C1 segment of cervical spinal cord (tissue), 14 donors: ENCODE data around the gene BMP6.
A peak's percentile ranks its signal among the peaks of the same experiment; 100 is the strongest.

ENCODE experiments used
- DNase-seq, 14 donors: peaks; one replicate each; lab custom pipeline; 2025; lab: John Stamatoyannopoulos, UW

The BMP6 gene

DNA sequence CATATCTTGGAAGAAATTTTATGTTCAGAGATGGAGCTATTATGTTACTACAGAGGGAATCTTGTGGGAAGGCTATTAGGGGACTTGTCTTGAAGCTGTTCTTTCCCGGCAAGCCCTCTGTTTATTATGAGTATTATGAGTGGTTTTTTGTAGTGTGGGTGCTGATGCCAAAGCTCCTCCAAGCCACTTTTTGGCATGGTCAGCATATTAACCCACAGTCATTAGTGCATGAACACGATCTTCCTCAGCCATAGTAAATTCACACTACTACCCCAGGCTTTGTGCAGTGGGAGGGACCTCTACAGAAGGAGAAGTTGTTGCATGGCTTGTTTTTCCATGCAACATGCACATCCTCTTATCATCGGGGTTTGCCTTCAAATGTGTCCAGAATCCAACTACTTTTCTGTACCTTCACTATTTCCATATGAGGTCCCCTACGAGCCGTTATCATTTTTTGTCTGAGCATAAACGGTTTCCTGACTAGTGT, 6.5 kb upstream of the BMP6 start:
- no peak for DNase-seq

DNA sequence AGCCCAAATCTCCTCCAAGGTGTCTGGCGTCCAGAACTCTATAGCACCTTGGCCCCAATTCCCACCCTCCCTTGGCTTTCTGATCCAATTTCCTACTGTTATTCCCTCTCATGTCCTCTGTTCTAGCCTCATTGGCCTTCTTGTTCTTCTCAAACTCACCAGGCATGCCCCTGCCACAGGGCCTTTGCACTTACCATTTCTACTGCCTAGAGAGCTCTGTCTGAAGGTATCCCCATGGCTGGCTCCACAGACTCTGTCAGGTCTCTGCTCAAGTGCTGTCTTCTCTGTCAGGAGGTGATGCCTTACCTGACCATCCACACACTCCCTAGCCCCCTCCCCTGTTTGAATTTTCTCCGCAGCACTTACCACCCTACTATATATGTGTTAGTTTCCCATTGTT, 5.6 kb upstream of the BMP6 start:
- no peak for DNase-seq

DNA sequence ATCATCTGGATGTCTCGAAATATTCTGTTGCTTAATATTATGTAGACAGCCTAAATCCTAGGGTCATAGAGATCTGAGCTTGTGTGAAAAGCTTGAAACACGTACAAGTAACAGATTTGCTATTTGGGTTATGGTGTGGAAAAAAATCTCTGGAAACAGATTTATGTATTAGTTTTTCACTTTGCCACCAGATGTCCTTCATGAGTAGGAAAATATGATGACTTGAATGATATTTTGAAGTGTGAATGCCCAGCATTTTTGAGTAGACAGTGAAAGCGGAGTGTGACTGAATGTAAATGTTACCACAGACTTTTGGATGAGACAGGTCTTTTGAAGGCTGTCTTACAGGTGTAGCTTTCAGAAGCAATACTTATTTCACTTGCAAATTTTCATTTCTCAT, 4.2 kb upstream of the BMP6 start:
- DNase-seq = no peak

DNA sequence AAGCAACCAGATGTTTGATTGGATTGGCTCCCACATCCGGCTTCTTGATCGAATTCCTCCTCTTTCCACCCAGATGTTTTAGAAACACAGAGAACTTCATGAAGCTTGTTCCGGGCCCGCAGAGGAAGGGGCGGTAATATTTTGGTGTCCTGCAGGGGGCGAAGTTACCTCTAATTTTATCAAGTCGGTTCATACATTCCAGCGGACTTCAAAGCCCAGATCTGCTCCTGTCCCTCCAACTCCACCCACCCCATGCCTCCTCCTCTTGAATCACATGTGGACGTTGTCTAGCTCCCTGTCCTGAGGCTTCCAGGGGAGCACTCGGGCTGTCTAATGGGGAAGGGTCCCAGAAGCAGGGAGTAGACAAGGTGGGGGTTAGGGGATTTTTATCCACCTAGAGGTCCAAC, 2.9 kb upstream of the BMP6 start:
- DNase-seq = peak in 10 of 14 donors; percentile 15 to 51 (median 24)

DNA sequence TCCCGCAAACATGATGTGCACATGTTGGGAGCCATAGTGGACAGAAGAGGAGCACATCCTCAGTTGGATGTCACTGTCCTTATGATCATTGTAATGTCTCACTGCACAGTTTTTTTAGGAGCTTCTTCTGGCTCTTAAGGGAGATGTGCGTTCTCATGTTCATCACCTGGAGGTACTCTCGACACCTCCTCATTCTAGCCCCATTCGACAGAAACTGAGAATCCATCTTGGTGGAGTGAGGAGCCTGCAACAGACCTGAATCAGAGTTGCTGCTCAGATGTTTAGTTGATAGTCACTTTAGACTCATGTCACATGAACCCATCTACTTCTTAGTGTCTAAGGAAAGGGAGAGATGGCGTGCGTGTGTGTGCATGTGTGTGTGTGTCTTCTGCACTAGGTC, 2.3 kb upstream of the BMP6 start:
- no peak for DNase-seq

DNA sequence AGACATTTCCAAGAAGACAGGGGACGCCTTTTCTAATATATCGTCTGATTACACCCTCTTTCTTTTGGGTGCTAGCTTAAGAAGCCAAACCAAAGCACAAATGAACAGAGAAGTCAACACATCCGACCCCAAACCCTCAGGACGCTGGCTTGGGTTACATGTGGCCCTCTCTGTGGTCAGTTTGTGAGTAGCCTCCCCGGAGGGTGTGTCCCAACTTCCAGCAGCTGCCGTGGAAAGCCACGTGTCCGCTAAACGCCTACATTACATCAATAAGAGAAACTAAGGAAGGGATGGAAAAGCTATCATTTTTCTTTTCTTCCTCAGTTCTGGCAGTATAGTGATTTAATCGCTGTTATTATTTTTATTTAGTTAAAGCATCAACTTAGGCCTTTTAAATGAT, 487 bp upstream of the BMP6 start:
- no peak for DNase-seq

DNA sequence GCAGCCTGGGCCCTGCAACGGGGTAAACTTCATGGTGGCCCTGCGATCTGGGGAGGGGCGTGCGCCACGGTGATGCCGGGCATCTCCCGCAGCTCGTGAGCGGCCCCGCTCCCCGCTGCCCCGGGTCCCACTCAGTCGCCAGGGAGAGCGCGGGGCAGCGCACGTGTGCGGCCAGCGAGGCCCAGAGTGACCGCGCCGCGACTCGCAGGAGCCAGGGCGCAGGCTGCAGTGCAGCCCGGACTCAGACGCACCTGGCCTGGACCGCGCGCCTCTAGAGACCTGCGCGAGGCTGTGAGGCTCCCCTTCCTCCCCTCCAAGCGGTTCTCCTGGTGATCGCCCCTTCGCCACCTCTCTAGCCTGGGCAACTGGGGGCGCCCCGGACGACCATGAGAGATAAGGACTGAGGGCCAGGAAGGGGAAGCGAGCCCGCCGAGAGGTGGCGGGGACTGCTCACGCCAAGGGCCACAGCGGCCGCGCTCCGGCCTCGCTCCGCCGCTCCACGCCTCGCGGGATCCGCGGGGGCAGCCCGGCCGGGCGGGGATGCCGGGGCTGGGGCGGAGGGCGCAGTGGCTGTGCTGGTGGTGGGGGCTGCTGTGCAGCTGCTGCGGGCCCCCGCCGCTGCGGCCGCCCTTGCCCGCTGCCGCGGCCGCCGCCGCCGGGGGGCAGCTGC, 652 bp downstream of the BMP6 start:
- DNase-seq = no peak

DNA sequence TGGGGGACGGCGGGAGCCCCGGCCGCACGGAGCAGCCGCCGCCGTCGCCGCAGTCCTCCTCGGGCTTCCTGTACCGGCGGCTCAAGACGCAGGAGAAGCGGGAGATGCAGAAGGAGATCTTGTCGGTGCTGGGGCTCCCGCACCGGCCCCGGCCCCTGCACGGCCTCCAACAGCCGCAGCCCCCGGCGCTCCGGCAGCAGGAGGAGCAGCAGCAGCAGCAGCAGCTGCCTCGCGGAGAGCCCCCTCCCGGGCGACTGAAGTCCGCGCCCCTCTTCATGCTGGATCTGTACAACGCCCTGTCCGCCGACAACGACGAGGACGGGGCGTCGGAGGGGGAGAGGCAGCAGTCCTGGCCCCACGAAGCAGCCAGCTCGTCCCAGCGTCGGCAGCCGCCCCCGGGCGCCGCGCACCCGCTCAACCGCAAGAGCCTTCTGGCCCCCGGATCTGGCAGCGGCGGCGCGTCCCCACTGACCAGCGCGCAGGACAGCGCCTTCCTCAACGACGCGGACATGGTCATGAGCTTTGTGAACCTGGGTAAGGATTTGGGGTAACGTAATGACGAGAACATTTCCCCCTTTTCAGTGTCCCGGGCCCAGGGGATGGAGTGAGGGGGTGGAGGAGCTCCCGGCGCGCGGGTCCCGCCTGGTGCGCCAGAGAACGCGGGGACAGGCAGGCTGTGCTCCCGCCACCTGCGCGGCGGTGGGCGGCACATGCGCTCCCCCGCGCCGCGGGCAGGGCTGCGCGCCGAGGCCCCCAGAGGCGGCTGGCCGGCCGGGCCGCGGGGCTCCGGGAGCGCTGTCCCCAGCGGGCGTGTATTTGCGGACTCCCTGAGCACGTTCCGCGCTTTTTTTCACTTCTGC, 1.4 kb downstream of the BMP6 start:
- no peak for DNase-seq

DNA sequence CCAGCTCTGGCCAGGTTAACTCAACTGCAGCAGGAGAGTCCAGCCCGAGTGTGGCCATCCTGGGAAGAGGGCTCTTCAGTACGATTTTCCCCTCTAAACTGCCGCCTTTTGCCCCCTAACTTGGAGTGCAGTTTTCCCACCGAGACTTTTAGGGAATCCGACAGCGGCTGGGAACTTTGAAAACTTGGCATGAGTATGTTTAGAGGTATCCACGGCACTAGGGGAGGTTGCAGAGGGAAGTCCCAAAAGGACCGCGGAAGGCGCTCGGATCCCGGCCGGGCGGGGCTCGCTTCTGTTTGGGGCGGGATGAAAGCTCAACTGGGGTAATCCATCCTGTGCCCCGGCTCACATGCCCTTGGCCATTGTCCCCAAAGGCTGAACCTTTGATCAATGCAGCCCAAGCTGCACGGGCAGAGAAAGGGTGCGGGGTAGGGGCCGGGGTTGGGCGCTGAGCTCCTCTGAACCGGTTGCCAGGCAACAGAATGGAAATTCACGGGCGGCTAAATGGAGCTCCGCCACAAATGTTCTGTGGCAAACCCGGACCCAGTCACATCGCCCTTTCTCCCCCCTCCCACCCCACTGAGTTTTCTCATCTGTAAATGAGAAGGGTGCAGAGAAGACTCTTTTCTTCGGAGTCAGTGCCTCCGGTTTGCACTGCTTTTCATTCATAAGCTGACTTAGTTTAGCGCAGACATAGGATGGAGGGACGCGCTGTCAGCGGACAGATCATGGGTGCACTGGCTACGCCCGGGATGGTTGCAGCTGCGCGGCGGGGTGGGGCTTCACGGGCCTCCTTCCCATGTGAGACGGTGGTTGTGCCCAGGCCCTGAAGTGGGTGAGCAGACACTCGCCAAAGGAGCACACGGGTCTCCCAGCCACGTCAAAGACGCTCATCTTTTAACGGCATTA, 2.3 kb downstream of the BMP6 start:
- DNase-seq = peak in 3 of 14 donors; percentile 4 to 14 (median 4)

DNA sequence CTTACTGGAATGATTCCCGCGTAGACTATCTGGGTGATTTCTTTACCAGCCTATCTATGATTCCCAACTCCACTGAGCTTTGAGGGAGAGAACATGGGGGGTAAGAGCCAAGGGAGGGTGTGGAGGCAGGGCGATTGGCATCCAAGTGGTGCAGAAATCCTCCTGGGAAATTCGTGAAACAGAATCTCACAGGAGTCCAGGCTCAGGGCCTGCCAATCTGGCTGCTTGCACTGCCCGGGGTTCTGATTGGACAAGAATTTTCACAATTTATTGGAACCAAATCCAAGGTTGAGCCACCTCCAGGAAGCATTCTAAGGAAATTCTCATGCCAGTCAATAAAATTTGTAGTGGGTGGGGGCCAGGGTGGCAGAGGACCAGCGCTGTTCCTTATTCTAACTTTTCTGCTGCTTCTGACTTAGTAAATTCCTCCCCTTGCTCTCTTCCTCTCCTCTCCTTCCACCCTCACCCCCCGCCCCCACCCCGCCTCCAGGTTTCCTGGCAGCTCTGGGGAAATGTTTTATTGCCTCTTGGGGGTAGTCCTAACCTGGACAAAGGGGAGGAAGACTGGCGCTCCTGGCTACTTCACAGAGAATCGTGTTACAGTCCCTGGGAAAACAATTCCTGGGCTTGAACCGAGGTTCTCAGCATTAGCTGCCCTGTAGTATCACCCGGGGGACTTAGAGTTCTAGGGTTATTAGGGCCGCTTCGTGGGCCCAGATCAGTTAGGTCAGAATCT, 3.1 kb downstream of the BMP6 start:
- DNase-seq = no peak

DNA sequence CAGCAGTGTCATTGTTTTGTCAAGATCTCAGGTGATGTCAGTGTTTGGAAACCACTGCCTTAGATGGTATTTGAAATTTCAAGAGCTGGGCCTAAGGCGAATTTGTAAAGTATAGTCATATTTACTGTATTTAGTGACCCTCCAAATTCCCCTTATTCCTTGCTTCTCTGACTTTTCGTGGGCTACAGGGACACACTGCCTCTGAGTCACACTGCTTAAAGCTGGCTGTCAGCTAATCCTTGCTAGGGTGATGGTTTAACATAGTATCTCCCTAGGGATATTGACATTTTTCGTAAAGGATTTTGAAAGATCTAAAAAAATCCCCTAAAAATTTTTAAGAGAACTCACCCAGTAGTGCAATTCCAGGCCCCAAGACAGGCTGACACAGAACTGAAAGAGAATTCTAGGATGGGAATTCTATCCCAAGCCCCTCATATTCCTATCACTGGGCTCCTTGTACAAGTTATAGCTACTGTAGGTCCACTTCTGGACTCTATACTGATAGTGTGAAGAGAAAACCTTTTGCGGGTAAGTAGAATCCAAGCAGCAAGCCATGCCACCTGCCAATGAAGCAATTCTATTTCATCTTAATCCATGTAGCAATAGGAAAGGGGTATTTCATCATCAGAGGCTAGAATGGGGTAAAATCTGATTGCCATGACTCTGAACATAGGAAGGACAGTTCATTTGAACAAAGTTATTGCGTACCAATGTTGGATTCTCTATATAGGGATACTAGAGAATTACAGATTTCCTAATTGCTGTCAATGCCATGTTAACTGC, 4.3 kb downstream of the BMP6 start:
- no peak for DNase-seq

DNA sequence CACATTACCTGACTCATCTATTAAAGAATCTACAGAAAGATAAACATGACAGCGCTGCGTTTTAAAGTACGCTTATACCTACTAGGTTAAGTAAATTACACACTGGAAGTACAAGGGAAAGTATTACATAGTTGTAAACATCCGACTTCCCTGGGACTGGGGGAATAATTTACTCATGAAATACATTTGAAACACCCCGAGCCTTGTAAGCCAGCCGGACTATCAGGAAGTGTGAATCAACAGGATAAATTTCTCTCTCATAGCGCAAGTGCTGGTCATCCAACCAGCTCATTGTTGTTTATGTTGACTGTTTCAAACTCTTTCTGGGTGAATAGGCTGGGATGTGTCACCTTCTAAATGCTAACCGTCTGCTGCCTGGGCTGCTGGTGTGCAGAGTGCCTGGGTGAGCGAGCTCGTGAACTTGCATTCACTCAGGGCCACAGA, 4.9 kb downstream of the BMP6 start:
- no peak for DNase-seq

DNA sequence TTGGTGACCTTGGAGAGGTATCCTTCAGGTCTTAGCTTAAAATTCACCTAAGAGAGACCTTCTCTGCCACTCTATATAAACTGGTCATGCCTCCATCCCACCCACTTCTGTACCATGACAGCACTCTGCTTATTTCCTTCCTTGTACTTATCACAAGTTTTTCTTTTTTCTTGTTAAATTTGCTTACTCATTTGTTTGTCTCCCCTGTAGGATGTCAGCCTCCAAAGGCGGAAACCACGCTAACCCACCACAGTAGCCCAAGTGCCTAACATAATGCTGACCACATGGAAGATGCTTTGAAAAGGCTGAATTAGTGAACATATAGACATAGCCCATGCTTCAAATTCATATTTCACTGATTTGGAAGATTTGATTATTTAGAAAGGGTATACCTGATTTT, 5.4 kb downstream of the BMP6 start:
- no peak for DNase-seq

DNA sequence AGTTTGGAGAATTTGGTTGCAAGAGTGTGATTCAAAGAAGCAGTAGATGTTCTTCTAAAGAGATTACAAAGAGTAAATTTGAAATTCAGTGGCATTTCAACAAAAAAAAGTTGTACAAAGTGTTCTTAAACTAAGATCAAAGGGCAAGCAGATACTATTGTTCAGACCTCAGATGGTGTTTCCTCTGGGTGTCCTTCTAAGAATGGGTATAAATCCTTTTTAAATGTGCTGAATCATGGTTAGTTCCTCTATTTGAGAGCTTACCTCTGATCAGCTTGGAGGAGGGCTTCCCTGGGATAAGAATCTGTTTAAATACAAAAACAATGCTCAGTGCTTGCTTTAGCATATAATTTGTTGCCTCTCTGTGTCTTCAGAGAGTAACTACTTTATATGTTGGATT, 6.3 kb downstream of the BMP6 start:
- DNase-seq = no peak

DNA sequence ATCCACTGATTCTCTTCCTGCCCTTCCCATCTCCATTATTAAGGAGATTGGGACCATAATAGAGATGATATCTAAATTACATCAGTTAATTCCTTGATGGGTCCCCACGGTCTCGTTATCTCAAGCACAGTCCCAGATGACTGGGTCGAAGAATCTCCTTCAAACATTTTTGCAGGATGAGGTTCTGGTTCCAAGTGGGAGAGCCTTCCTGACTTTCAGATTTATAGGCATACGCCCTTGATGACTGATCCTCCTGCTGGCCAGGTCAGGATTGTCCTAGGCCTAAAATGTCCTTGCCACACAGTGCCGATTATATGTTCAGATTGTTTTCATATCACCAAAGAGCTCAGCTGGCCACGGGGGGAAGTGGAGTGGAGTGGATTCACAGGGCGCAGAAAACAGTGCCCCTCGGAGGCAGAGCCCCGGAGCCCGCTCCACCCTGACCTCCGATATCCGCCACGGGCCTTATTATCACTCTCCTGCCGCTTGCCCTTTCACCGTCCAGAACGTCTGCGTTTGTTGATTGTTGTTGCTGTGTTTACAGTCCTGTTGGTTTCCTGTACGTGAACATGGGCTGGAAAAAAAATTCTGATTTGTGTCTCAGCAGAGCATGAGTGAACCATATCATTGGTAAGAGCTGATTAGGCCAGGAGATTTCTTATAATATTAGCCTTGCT, 8.9 kb downstream of the BMP6 start:
- no peak for DNase-seq

DNA sequence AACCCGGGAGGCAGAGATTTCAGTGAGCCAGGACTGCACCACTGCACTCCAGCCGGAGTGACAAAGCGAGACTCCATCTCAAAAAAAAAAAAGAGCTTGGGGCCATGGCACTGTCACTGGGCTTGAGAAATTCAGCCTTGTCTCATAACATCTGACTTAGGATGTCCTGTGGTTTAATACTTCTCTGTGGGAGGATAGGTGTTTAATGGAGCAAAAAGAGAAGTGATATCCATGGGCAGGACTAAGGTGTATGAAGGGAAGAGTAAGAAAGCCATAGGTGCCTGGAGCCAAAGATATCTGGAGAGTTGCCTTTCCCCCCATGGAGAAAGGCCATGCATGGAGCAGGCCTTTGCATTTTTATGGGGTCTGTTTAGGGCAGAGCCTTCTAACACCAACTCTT, 11.2 kb downstream of the BMP6 start:
- no peak for DNase-seq

DNA sequence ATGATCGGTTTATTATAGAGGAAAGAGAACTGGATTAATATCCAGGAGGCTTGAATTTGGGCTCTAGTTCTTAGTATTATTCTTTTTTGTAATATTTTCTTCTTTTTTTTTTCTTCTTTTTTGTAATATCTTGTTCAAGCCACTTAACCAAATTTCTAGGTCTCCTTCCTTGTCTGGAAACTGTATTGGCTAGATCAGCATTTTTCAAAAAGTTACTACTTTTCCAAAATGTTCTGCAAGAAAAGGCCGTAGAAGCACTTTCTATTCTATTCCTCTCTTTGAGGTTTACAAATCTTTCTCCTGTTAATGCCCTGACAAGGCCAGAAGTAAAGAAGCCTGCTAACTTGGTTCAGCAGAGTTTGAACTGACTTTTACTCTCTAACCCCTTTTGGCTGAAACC, 12.0 kb downstream of the BMP6 start:
- no peak for DNase-seq

DNA sequence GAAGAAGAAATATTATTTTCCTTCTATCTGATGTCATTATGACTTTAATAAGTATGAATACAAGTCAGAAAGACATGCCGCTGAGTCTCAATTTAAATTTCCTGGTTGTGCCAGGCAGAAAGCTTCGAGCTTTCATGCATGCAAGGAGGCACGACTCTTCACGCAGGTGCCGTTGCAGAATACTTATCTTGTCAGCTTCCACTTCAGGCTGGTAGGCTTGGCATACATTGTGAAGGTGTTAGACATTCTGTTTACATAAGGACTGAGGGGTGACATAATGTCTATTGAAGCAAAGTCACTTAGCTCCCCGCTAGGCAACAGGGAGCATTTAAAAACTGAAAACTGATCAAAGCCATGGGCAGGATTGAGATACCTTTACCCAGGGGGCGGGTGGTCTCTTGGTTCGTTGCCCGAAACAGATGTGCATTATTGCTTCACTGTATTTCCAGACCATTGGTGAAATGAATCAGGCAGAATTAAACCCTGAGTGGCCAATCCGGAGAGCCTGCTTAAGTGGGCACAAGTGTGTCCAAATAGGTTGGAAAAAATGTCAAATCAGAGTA, 16.4 kb downstream of the BMP6 start:
- no peak for DNase-seq

DNA sequence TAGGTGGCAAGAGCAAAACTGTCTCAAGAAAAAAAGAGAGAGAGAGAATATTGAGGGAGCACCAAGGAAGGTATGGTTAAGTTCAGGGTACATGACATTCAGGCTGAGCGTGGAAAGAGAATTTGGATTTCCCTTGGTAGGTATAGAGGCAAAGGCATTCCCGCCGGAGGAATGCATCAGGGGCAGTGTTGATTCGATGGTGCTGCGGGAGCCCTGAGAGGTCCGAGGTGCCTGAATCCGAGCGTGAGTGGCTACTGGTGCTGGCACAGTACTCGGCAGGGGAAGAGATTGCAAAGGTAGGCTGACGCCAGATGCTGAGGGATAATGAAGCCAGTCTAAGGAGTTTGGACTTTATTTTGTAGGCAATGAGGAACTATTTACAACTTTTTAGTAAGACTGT, 20.0 kb downstream of the BMP6 start:
- no peak for DNase-seq

DNA sequence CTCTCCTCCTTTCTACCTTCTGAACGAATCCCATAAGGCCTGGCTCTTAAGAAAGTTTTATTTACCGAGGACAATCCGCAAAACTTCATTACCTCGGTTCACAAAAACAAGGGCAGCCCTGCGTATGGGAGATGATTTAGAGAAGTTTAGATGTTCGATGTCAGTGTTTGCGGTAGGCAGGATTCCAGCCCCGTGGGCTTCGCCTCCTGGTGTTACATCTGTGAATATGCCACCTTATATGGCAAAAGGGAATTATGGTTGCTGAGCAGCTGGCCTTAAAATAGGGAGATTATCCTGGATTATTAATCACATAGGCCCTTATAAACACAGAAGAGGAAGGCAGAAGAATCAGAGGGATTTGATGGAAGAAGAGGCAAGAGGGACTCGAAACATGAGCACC, 21.1 kb downstream of the BMP6 start:
- DNase-seq = no peak
